ENCODE results near the gene ATP5MC2.

DNA sequence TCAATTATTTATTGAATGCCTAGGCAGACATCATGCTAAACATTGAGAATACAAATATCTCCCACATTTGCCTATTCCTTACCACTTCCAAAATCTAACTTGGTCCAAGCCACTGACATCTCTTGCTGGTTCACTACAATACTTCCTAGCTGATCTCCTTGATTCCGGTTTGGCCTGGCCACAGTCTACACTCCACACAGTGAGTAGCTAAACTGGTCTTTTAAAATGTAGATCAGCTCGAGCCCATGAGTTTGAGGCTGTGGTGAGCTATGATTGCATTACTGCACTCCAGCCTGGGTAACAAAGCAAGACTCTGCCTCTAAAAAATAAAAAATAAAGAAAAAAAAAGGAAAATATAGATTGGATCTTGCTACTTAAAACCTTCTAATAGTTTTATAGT lies 7.6 kb upstream of the ATP5MC2 start:
- TF ChIP-seq, protein P1, sequence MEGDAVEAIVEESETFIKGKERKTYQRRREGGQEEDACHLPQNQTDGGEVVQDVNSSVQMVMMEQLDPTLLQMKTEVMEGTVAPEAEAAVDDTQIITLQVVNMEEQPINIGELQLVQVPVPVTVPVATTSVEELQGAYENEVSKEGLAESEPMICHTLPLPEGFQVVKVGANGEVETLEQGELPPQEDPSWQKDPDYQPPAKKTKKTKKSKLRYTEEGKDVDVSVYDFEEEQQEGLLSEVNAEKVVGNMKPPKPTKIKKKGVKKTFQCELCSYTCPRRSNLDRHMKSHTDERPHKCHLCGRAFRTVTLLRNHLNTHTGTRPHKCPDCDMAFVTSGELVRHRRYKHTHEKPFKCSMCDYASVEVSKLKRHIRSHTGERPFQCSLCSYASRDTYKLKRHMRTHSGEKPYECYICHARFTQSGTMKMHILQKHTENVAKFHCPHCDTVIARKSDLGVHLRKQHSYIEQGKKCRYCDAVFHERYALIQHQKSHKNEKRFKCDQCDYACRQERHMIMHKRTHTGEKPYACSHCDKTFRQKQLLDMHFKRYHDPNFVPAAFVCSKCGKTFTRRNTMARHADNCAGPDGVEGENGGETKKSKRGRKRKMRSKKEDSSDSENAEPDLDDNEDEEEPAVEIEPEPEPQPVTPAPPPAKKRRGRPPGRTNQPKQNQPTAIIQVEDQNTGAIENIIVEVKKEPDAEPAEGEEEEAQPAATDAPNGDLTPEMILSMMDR (conservative IDR thresholded peaks at IDR 0.05 in 1 of 2, IDR thresholded peaks at IDR 0.05 in 1 of 2; ENCODE audit: extremely low read depth in 1 of 2, insufficient read depth in 1 of 2, low read depth in 1 of 2, low read length in 2 of 2): no peak
- TF ChIP-seq EZH2 (IDR thresholded peaks at IDR 0.05; ENCODE audit: borderline replicate concordance, low read length): no peak

Measured in mammary epithelial cell (primary cell).